ENCODE results near the gene IGHMBP2. TPM values are rescaled to one million over a fixed set of nuclear protein-coding genes. Genes with fewer than 3 reads are reported as not detected.

IGHMBP2 gene
- total and polyA plus RNA-seq, 8 donors: 16.9 to 30.4 (median 19.3) TPM

DNA sequence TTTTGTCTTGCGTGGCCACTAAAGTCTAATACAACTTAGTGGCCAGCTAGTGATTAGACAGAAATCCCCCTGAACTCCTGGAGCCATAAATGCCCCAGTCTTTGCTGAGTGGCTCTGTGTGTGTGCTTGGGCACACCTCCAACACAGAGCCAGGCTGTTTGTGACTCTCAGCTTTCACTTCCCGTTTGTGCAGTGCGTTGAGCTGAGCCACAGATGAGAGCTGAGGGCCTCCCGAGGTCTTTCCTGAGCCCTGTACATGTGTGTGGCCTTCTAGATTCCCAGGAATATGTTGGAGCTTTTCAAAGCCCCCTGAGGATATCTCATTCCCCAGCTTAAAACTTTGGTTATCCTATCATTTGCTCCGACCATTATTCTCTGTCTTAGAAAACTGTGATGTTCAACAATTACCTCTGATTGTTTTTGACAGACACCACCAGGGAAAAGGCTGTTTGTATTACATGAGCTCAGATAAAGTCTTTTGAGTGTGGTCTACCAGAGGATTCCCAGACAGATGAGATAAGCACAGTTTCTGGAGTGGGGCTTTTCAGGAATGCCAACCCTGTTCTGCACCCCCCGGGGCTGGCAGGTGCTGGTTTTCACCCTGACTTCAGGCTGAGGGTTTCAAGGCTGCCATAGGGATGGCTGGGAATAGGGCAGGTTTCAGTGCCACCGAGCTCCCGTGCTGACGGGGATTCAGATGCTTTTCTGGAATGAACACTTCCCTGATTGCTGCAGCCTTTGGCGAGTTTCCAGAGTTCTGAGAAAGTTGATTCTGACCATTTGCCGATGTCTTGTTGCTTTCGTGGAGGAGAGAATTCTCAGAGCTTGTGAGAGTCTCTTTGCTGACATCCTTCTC lies 23.8 kb downstream of the IGHMBP2 start:
- Histone ChIP-seq H3K36me3 (peaks cover 0 to 97% of the 10 kb centered on the region in 2 donors), H3K27ac (peak overlapping the region in 1 of 2 donors; percentile 49), H3K4me3 (no peak overlapping the region), H3K4me1 (peaks cover 11 to 20% of the 10 kb centered on the region in 2 donors), H3K9me3 (peaks cover 4 to 22% of the 10 kb centered on the region in 2 donors), H3K27me3 (no peaks in the 10 kb centered on the region)
- TF ChIP-seq CTCF (IDR thresholded peaks at IDR 0.05): no peak
- DNase-seq (peak in 3 of 4 donors; percentile 53 to 58 (median 54)), ATAC-seq (peak; percentile 79)
- intact Hi-C loops (cut with DNase I): no loop called here

GRCh38 chr11:68928136-68928880 lies 24.6 kb downstream of the IGHMBP2 start:
- H3K36me3 ChIP-seq: peaks cover 0 to 96% of the 10 kb centered on the region in 2 donors
- peak overlapping the region in 1 of 2 donors; percentile 49 for H3K27ac ChIP-seq

GRCh38 chr11:68929135-68929534 lies 25.4 kb downstream of the IGHMBP2 start:
- Histone ChIP-seq H3K36me3 (peaks cover 0 to 96% of the 10 kb centered on the region in 2 donors), H3K4me1 (peaks cover 11 to 20% of the 10 kb centered on the region in 2 donors), H3K4me3 (no peak overlapping the region), H3K27me3 (no peaks in the 10 kb centered on the region), H3K27ac (no peak overlapping the region), H3K9me3 (peaks cover 4 to 22% of the 10 kb centered on the region in 2 donors)
- intact Hi-C loops (cut with DNase I): no loop called here
- no peak for TF ChIP-seq CTCF (IDR thresholded peaks at IDR 0.05)
- ATAC-seq (no peak), DNase-seq (no peak)

More at GRCh38 chr11:68928136-68928880, 24.6 kb downstream of the IGHMBP2 start:
- Histone ChIP-seq H3K4me1 (peaks cover 11 to 20% of the 10 kb centered on the region in 2 donors), H3K4me3 (no peak overlapping the region), H3K27me3 (no peaks in the 10 kb centered on the region), H3K9me3 (peaks cover 4 to 22% of the 10 kb centered on the region in 2 donors)
- ATAC-seq: peak; percentile 59
- peak in 1 of 4 donors; percentile 16 for DNase-seq
- no peak for TF ChIP-seq CTCF (IDR thresholded peaks at IDR 0.05)
- intact Hi-C loops (cut with DNase I): no loop called here

DNA sequence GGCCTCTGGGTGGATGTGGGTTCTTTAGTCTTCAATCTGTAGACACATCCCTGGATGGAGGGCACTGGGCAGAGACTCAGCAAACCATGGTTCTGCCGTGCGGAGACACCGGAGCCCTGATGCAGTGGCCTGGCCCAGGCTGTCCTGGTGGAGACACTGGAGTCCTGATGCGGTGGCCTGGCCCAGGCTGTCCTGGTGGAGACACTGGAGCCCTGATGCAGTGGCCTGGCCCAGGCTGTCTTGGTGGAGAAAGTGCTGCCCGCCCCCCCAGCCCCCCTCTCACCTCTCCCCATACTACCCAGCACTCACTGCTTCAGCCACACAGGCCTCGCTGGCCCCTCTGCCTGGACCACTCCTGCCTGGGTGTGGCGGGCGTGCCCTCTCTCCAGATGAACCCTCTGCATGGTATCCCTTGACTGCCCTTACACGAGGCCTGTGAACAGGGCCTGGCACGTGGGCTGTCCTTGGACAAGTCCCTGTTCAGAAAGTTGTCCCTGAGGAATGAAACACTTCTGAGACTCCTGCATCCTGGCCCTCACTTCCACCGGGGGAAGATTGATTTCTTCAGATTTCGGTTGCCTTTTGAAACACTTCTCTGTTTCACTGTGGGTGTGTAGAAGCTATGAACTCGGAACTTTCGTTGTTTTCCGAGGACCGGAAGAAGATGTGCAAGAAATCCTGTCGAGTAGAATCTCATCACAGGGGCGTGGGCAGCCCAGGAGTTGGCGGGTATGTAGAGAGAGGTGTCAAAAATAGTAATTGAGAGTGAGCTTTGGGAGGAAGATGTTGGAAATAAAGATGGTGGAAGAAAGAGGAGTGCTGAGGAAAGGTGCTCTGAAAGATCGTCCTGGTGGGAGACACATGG lies 26.2 kb downstream of the IGHMBP2 start:
- H3K4me1 ChIP-seq: peaks cover 11 to 20% of the 10 kb centered on the region in 2 donors
- H3K4me3 ChIP-seq: no peak overlapping the region
- H3K27ac ChIP-seq: no peak overlapping the region
- TF ChIP-seq CTCF (IDR thresholded peaks at IDR 0.05): no peak
- peaks cover 4 to 16% of the 10 kb centered on the region in 2 donors for H3K9me3 ChIP-seq
- intact Hi-C loops (cut with DNase I): loop anchor here in 1 of 2 donors (10.0 kb wide), 1 partner anchor 155 kb away; no protein-coding TSS in a partner anchor
- DNase-seq: no peak
- no peak for ATAC-seq
- peaks cover 0 to 96% of the 10 kb centered on the region in 2 donors for H3K36me3 ChIP-seq
- H3K27me3 ChIP-seq: no peaks in the 10 kb centered on the region
